Measurements from ENCODE around the gene KANSL1. TPM values are rescaled to one million over a fixed set of nuclear protein-coding genes. Genes with fewer than 3 reads are reported as not detected.

KANSL1 gene
- polyA plus RNA-seq, 1 of the 3 experiments (the other 2 are of a cell fraction) = 10.0 TPM

DNA sequence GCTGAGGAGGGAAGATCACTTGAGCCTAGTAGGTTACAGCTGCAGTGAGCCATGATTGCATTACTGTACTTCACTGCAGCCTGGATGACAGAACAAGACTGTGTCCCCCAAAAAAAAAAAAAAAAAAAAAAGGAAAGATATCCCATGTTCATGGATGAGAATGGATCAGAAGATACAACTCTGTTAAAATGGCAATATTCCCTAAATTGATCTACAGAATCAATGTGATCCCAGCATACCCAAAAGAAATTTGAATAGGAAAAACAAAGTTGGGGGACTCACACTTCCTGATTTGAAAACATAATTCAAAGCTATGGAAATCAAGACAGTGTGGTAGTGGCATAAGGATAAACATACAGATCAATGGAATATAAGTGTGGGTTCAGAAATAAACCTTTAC lies 12.7 kb upstream of the KANSL1 start:
- peaks cover 22% of the 10 kb centered on the region for H4K20me1 ChIP-seq (ENCODE audit: insufficient read depth)
- TF ChIP-seq EZH2phosphoT487 (IDR thresholded peaks at IDR 0.05; ENCODE audit: borderline replicate concordance, low read depth) (no peak), TEAD4 (IDR thresholded peaks at IDR 0.05; ENCODE audit: borderline replicate concordance, insufficient read depth) (no peak), FOSL2 (IDR thresholded peaks at IDR 0.05; ENCODE audit: borderline replicate concordance, low read depth) (no peak), RFX5 (IDR thresholded peaks at IDR 0.05; ENCODE audit: low read length) (no peak), NRF1 (IDR thresholded peaks at IDR 0.05; ENCODE audit: low read depth, low read length) (no peak), MXI1 (IDR thresholded peaks at IDR 0.05; ENCODE audit: low read depth, low read length) (no peak), FOXM1 (IDR thresholded peaks at IDR 0.05; ENCODE audit: low read depth) (no peak), RCOR1 (IDR thresholded peaks at IDR 0.05; ENCODE audit: low read length) (no peak), EP300 (IDR thresholded peaks at IDR 0.05; ENCODE audit: borderline replicate concordance in 1 of 2, low read depth in 1 of 2, low read length in 1 of 2) (no peak)

DNA sequence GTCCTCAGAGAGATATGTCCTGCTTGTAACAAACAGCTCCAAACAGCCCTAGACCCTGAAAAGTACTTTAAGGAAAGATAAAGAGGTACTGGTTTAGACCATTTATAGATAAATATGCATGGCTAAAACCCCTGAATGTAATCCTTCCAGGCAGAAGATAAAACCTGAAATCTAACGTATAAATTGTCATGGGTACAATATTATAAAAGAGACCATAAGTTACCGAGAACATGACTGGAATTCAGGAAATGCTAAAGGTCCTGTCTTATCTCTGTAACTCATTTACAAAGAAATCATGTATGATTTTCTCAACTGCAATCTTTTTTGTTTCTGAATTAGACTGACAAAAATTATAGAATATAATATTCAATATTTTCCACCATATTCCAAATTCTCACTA lies 9.2 kb upstream of the KANSL1 start:
- peaks cover 37% of the 10 kb centered on the region for H4K20me1 ChIP-seq (ENCODE audit: insufficient read depth)
- no peak overlapping the region for H3K9ac ChIP-seq
- peaks cover 5% of the 10 kb centered on the region; the same call in 1 of the 2 replicates for H3K9me3 ChIP-seq
- H3F3A ChIP-seq (replicated peaks; ENCODE audit: insufficient read depth) = peaks cover 15% of the 10 kb centered on the region
- CTCF ChIA-PET = interaction anchor here (0.9 to 6.6 kb wide), 3 partner anchors 9 to 153 kb away, joined by 3 to 49 read pairs (median 5); partner anchors contain the start of gene KANSL1
- H3K4me2 ChIP-seq = no peak overlapping the region
- H3K79me2 ChIP-seq (ENCODE audit: insufficient read depth) = peaks cover 97% of the 10 kb centered on the region
- 84% methylated on average over 2 of the region's 2 CpGs for WGBS (ENCODE audit: low lambda C conversion rate)
- POLR2A ChIA-PET = no interaction called here
- no peaks in the 10 kb centered on the region for H3K9me2 ChIP-seq
- peaks cover 0 to 38% of the 10 kb centered on the region in 2 experiments for H3K36me3 ChIP-seq (replicated peaks in 1 of 2; ENCODE audit: control insufficient read depth in 1 of 2, insufficient read depth in 2 of 2, low read length in 1 of 2)
- H2AFZ ChIP-seq (ENCODE audit: low read depth) = no peak overlapping the region
- no peak for DNase-seq
- no peak overlapping the region for H3K4me3 ChIP-seq (ENCODE audit: low read depth in 2 of 2, low read length in 1 of 2)
- H3K27me3 ChIP-seq (ENCODE audit: insufficient read depth) = no peaks in the 10 kb centered on the region
- H3K4me1 ChIP-seq (ENCODE audit: control insufficient read depth in 1 of 2, insufficient read depth in 2 of 2, low read depth in 1 of 2, low read length in 1 of 2) = peaks cover 0 to 10% of the 10 kb centered on the region in 2 experiments; a peak in 3 of 4 replicates
- H3K27ac ChIP-seq (ENCODE audit: low read depth in 2 of 2, low read length in 1 of 2) = no peak overlapping the region
- TF ChIP-seq FOSL2 (IDR thresholded peaks at IDR 0.05; ENCODE audit: borderline replicate concordance, low read depth) (no peak), TCF12 (IDR thresholded peaks at IDR 0.05) (no peak), SMC3 (IDR thresholded peaks at IDR 0.05; ENCODE audit: low read depth, low read length) (no peak), JUND (IDR thresholded peaks at IDR 0.05) (no peak), CHD2 (IDR thresholded peaks at IDR 0.05; ENCODE audit: low read length, partially characterized antibody) (no peak), ELF1 (IDR thresholded peaks at IDR 0.05) (no peak), RXRA (IDR thresholded peaks at IDR 0.05; ENCODE audit: borderline replicate concordance, low read depth) (no peak), RCOR1 (IDR thresholded peaks at IDR 0.05; ENCODE audit: low read length) (no peak), YY1 (IDR thresholded peaks at IDR 0.05; ENCODE audit: low read depth) (no peak), NFIC (IDR thresholded peaks at IDR 0.05; ENCODE audit: borderline replicate concordance) (no peak)
- TF ChIP-seq, protein P1, sequence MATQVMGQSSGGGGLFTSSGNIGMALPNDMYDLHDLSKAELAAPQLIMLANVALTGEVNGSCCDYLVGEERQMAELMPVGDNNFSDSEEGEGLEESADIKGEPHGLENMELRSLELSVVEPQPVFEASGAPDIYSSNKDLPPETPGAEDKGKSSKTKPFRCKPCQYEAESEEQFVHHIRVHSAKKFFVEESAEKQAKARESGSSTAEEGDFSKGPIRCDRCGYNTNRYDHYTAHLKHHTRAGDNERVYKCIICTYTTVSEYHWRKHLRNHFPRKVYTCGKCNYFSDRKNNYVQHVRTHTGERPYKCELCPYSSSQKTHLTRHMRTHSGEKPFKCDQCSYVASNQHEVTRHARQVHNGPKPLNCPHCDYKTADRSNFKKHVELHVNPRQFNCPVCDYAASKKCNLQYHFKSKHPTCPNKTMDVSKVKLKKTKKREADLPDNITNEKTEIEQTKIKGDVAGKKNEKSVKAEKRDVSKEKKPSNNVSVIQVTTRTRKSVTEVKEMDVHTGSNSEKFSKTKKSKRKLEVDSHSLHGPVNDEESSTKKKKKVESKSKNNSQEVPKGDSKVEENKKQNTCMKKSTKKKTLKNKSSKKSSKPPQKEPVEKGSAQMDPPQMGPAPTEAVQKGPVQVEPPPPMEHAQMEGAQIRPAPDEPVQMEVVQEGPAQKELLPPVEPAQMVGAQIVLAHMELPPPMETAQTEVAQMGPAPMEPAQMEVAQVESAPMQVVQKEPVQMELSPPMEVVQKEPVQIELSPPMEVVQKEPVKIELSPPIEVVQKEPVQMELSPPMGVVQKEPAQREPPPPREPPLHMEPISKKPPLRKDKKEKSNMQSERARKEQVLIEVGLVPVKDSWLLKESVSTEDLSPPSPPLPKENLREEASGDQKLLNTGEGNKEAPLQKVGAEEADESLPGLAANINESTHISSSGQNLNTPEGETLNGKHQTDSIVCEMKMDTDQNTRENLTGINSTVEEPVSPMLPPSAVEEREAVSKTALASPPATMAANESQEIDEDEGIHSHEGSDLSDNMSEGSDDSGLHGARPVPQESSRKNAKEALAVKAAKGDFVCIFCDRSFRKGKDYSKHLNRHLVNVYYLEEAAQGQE (IDR thresholded peaks at IDR 0.05; ENCODE audit: low read depth, low read length) = no peak
- TF ChIP-seq, protein P2, sequence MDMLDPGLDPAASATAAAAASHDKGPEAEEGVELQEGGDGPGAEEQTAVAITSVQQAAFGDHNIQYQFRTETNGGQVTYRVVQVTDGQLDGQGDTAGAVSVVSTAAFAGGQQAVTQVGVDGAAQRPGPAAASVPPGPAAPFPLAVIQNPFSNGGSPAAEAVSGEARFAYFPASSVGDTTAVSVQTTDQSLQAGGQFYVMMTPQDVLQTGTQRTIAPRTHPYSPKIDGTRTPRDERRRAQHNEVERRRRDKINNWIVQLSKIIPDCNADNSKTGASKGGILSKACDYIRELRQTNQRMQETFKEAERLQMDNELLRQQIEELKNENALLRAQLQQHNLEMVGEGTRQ (IDR thresholded peaks at IDR 0.05; ENCODE audit: borderline replicate concordance, low read depth, low read length) = no peak
- TF ChIP-seq, protein P3, sequence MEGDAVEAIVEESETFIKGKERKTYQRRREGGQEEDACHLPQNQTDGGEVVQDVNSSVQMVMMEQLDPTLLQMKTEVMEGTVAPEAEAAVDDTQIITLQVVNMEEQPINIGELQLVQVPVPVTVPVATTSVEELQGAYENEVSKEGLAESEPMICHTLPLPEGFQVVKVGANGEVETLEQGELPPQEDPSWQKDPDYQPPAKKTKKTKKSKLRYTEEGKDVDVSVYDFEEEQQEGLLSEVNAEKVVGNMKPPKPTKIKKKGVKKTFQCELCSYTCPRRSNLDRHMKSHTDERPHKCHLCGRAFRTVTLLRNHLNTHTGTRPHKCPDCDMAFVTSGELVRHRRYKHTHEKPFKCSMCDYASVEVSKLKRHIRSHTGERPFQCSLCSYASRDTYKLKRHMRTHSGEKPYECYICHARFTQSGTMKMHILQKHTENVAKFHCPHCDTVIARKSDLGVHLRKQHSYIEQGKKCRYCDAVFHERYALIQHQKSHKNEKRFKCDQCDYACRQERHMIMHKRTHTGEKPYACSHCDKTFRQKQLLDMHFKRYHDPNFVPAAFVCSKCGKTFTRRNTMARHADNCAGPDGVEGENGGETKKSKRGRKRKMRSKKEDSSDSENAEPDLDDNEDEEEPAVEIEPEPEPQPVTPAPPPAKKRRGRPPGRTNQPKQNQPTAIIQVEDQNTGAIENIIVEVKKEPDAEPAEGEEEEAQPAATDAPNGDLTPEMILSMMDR (IDR thresholded peaks at IDR 0.05) = no peak
- TF ChIP-seq, protein P4, sequence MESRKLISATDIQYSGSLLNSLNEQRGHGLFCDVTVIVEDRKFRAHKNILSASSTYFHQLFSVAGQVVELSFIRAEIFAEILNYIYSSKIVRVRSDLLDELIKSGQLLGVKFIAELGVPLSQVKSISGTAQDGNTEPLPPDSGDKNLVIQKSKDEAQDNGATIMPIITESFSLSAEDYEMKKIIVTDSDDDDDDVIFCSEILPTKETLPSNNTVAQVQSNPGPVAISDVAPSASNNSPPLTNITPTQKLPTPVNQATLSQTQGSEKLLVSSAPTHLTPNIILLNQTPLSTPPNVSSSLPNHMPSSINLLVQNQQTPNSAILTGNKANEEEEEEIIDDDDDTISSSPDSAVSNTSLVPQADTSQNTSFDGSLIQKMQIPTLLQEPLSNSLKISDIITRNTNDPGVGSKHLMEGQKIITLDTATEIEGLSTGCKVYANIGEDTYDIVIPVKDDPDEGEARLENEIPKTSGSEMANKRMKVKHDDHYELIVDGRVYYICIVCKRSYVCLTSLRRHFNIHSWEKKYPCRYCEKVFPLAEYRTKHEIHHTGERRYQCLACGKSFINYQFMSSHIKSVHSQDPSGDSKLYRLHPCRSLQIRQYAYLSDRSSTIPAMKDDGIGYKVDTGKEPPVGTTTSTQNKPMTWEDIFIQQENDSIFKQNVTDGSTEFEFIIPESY (IDR thresholded peaks at IDR 0.05; ENCODE audit: borderline replicate concordance, low read depth) = no peak

More for the DNA sequence above, 12.7 kb upstream of the KANSL1 start:
- Histone ChIP-seq H2AFZ (ENCODE audit: low read depth) (no peak overlapping the region), H3K27ac (ENCODE audit: low read depth in 2 of 2, low read length in 1 of 2) (no peak overlapping the region), H3K4me2 (no peak overlapping the region), H3K4me3 (ENCODE audit: low read depth in 2 of 2, low read length in 1 of 2) (no peak overlapping the region), H3K9me3 (no peaks in the 10 kb centered on the region; the same call in 1 of the 2 replicates), H3K9ac (no peak overlapping the region), H3F3A (replicated peaks; ENCODE audit: insufficient read depth) (peaks cover under 1% of the 10 kb centered on the region), H3K79me2 (ENCODE audit: insufficient read depth) (peaks cover 95% of the 10 kb centered on the region), H3K4me1 (ENCODE audit: control insufficient read depth in 1 of 2, insufficient read depth in 2 of 2, low read depth in 1 of 2, low read length in 1 of 2) (no peaks in the 10 kb centered on the region; a peak in 1 of 4 replicates), H3K9me2 (no peaks in the 10 kb centered on the region), H3K36me3 (replicated peaks in 1 of 2; ENCODE audit: control insufficient read depth in 1 of 2, insufficient read depth in 2 of 2, low read length in 1 of 2) (peaks cover 0 to 46% of the 10 kb centered on the region in 2 experiments), H3K27me3 (ENCODE audit: insufficient read depth) (no peaks in the 10 kb centered on the region)
- DNase-seq = no peak
- ChIA-PET POLR2A (no interaction called here), CTCF (interaction anchor here (1.3 to 2.0 kb wide), 5 partner anchors 10 to 204 kb away, joined by 3 to 7 read pairs (median 5); partner anchors contain the start of gene KANSL1)
